Esophagus muscularis mucosa (tissue), 3 donors: ENCODE measurements around the gene SPOCK1.

Experiments
- EP300 ChIP-seq: sonication (generic); formaldehyde crosslinking; IDR thresholded peaks from one replicate; pipeline ENCODE4 v1.6.1; 2017; ENCODE audit warnings: antibody characterized with exemption
- TF ChIP-seq, protein P1 (sequence below), 3 experiments: fragments of 200-600 bp in 2 of 3; fragments of 450-650 bp in 1 of 3; sonication (generic) in 2 of 3; IDR thresholded peaks; one replicate each; pipeline ENCODE4 v1.5.1; 2017 to 2019; ENCODE audit warnings: antibody characterized with exemption in 3 of 3, mild to moderate bottlenecking in 2 of 3, moderate library complexity in 1 of 3

DNA sequence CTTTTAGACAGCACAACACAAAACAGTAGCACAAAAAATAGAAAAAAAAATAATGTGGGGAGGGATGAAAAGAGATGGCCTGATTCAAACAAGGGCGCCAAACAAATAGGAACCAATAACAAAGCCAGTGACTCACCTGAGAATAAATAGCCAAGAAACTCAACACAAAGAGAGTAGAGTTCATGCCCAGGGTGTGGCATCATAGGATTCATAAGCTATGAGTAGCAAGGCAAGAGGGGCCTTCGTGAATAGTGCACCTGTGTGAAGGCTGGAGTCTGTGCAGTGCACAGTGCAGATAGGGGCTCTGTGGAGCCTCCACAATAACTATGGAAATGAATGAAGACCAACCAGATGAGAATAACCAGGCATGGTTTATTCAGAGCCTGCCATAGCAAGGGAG is 541.7 kb downstream of the SPOCK1 start:
- TF ChIP-seq, protein P1, sequence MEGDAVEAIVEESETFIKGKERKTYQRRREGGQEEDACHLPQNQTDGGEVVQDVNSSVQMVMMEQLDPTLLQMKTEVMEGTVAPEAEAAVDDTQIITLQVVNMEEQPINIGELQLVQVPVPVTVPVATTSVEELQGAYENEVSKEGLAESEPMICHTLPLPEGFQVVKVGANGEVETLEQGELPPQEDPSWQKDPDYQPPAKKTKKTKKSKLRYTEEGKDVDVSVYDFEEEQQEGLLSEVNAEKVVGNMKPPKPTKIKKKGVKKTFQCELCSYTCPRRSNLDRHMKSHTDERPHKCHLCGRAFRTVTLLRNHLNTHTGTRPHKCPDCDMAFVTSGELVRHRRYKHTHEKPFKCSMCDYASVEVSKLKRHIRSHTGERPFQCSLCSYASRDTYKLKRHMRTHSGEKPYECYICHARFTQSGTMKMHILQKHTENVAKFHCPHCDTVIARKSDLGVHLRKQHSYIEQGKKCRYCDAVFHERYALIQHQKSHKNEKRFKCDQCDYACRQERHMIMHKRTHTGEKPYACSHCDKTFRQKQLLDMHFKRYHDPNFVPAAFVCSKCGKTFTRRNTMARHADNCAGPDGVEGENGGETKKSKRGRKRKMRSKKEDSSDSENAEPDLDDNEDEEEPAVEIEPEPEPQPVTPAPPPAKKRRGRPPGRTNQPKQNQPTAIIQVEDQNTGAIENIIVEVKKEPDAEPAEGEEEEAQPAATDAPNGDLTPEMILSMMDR (IDR thresholded peaks at IDR 0.05) = no peak
- no peak for TF ChIP-seq EP300
